Measurements from ENCODE around the gene CACNG7. TPM values are rescaled to one million over a fixed set of nuclear protein-coding genes. Genes with fewer than 3 reads are reported as not detected.

CACNG7 gene
- total and polyA plus RNA-seq, 2 donors (not counting 3 experiments of a cell fraction or from before 2014, with no cell fraction given): 0.92 to 1.3 TPM

- Histone ChIP-seq H4K20me1 (replicated peaks; ENCODE audit: control insufficient read depth, extremely low read depth, insufficient read depth, low read length) (no peaks in the 10 kb centered on the region), H3K9me1 (replicated peaks; ENCODE audit: control insufficient read depth, extremely low read depth, insufficient read depth, low read length) (no peaks in the 10 kb centered on the region), H3K9me3 (replicated peaks; ENCODE audit: control insufficient read depth, insufficient read depth, low read length) (no peaks in the 10 kb centered on the region), H2AFZ (ENCODE audit: low read depth, low read length) (no peak overlapping the region), H3K9ac (replicated peaks; ENCODE audit: extremely low read depth, insufficient read depth, low read length) (no peak overlapping the region), H3K36me3 (ENCODE audit: control insufficient read depth in 2 of 2, extremely low read depth in 1 of 2, insufficient read depth in 2 of 2, low read length in 2 of 2) (peaks cover 0 to 17% of the 10 kb centered on the region in 2 experiments), H3K4me1 (ENCODE audit: control insufficient read depth, extremely low read depth, insufficient read depth, low read length) (peaks cover 11% of the 10 kb centered on the region), H3K4me2 (ENCODE audit: insufficient read depth, low read length) (no peak overlapping the region), H3K27me3 (ENCODE audit: control insufficient read depth in 2 of 2, insufficient read depth in 2 of 2, low read length in 2 of 2) (peaks cover 15% of the 10 kb centered on the region in 2 experiments), H3K79me2 (ENCODE audit: control insufficient read depth, insufficient read depth, low read length) (peaks cover 5% of the 10 kb centered on the region), H3K27ac (ENCODE audit: insufficient read depth, low read depth, low read length) (no peak overlapping the region), H3K4me3 (replicated peaks in 1 of 3; ENCODE audit: insufficient read depth in 1 of 3, low read depth in 1 of 3, low read length in 3 of 3) (no peak overlapping the region)
- no peak for FAIRE-seq
- CTCF ChIA-PET: interaction anchor here (0.6 to 1.7 kb wide), 5 partner anchors 8 to 458 kb away, joined by 3 to 9 read pairs (median 4); no protein-coding TSS in a partner anchor
- no peak for DNase-seq (ENCODE audit: low read depth, low spot score)
- intact Hi-C loops (cut with micrococcal nuclease): no loop called here
- dilution Hi-C loops (cut with MboI; ENCODE audit: extremely low pct_ligation_motif_present, low sequenced_read_pairs): no loop called here
- no peak for TF ChIP-seq MAX (IDR thresholded peaks at IDR 0.05; ENCODE audit: insufficient read depth, insufficient read length)
- TF ChIP-seq EZH2 (IDR thresholded peaks at IDR 0.05; ENCODE audit: borderline replicate concordance, low read depth, low read length, severe bottlenecking): no peak
- no peak for TF ChIP-seq CTCF (IDR thresholded peaks at IDR 0.05; ENCODE audit: extremely low read depth in 1 of 2, insufficient read depth in 1 of 2, low read depth in 1 of 2, low read length in 2 of 2)
- peak; percentile 49 for TF ChIP-seq POLR2A (IDR thresholded peaks at IDR 0.05; ENCODE audit: low read depth, low read length)
- TF ChIP-seq GATA2 (IDR thresholded peaks at IDR 0.05; ENCODE audit: insufficient read depth, insufficient read length, low read depth, low read length): no peak
- POLR2A ChIA-PET: no interaction called here
- no TSS peak for BruUV-seq (replicated peaks)
Measured at GRCh38 chr19:53876651-53877224, 32.3 kb upstream of the CACNG7 start.

Data from endothelial cell of umbilical vein (primary cell).